ENCODE results near the gene A2M.

The A2M gene

GRCh38 chr12:9066183-9066623 lies 49.5 kb downstream of the A2M start:
- Histone ChIP-seq H2BK12ac (ENCODE audit: low read length) (no peak overlapping the region), H3K23ac (ENCODE audit: low read length) (no peak overlapping the region), H2BK5ac (ENCODE audit: low read depth, low read length, poor library complexity) (no peak overlapping the region), H3K27ac (ENCODE audit: low read depth, low read length) (no peak overlapping the region), H3K79me1 (ENCODE audit: low read length) (peaks cover 12% of the 10 kb centered on the region), H2AK5ac (ENCODE audit: low read length) (no peak overlapping the region), H3K4ac (ENCODE audit: low read depth, low read length) (no peak overlapping the region), H3K4me1 (ENCODE audit: control insufficient read depth in 1 of 2, insufficient read depth in 2 of 2, low read length in 2 of 2) (peaks cover 5% of the 10 kb centered on the region in 2 experiments), H3K27me3 (ENCODE audit: insufficient read depth, low read length) (no peaks in the 10 kb centered on the region), H3K18ac (ENCODE audit: low read length) (no peak overlapping the region), H3K14ac (ENCODE audit: low read length) (no peak overlapping the region), H2AFZ (ENCODE audit: insufficient read depth, low read length, poor library complexity) (no peak overlapping the region), H3K9me3 (ENCODE audit: insufficient read depth, low read depth, low read length) (no peaks in the 10 kb centered on the region), H3K9ac (ENCODE audit: low read length) (no peak overlapping the region), H4K12ac (ENCODE audit: low read depth, low read length) (no peak overlapping the region), H2BK120ac (ENCODE audit: insufficient read depth, low read length, poor library complexity) (no peak overlapping the region), H3K36me3 (ENCODE audit: control insufficient read depth in 1 of 2, insufficient read depth in 2 of 2, low read length in 2 of 2) (no peaks in the 10 kb centered on the region), H3K4me3 (ENCODE audit: low read depth, low read length) (no peak overlapping the region), H4K8ac (ENCODE audit: low read depth, low read length) (no peak overlapping the region), H3K79me2 (ENCODE audit: control insufficient read depth, insufficient read depth, low read length, poor library complexity) (peaks cover 10% of the 10 kb centered on the region), H4K91ac (ENCODE audit: low read depth, low read length) (no peak overlapping the region), H3K4me2 (ENCODE audit: low read length) (no peak overlapping the region)
- WGBS (ENCODE audit: extremely low coverage, insufficient coverage, insufficient read length), result no CpG with 5 or more reads among the region's 9 CpGs
- no peak for DNase-seq

DNA sequence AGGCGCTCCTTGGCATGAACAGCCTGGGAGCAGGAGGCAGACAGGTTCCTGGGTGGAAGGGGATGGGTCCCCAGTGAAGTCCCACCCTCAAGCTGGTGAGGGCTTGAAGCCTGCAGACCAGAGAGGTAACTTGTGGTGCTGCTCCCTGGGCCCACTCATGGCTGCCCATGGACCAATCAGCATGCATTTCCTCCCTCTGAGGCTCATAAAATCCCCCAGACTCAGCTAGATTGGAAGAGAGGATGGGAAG lies 50.2 kb downstream of the A2M start:
- H3K36me3 ChIP-seq (ENCODE audit: control insufficient read depth in 1 of 2, insufficient read depth in 2 of 2, low read length in 2 of 2), result no peaks in the 10 kb centered on the region
- H3K4ac ChIP-seq (ENCODE audit: low read depth, low read length), result peak overlapping the region; percentile 26
- no peak overlapping the region for H2BK5ac ChIP-seq (ENCODE audit: low read depth, low read length, poor library complexity)
- no CpG with 5 or more reads among the region's 1 CpG for WGBS (ENCODE audit: extremely low coverage, insufficient coverage, insufficient read length)
- peak overlapping the region; percentile 29 for H2BK120ac ChIP-seq (ENCODE audit: insufficient read depth, low read length, poor library complexity)
- H2AFZ ChIP-seq (ENCODE audit: insufficient read depth, low read length, poor library complexity), result peak overlapping the region; percentile 86
- H3K23ac ChIP-seq (ENCODE audit: low read length), result no peak overlapping the region
- H2AK5ac ChIP-seq (ENCODE audit: low read length), result peak overlapping the region; percentile 59
- H3K14ac ChIP-seq (ENCODE audit: low read length), result peak overlapping the region; percentile 89
- peak overlapping the region; percentile 92 for H3K18ac ChIP-seq (ENCODE audit: low read length)
- peak overlapping the region; percentile 24 for H3K27ac ChIP-seq (ENCODE audit: low read depth, low read length)
- H4K8ac ChIP-seq (ENCODE audit: low read depth, low read length), result peak overlapping the region; percentile 95
- H3K4me1 ChIP-seq (ENCODE audit: control insufficient read depth in 1 of 2, insufficient read depth in 2 of 2, low read length in 2 of 2), result peaks cover 5% of the 10 kb centered on the region in 2 experiments
- H3K79me2 ChIP-seq (ENCODE audit: control insufficient read depth, insufficient read depth, low read length, poor library complexity), result peaks cover 10% of the 10 kb centered on the region
- peak overlapping the region; percentile 66 for H3K4me2 ChIP-seq (ENCODE audit: low read length)
- no peak overlapping the region for H2BK12ac ChIP-seq (ENCODE audit: low read length)
- peaks cover 12% of the 10 kb centered on the region for H3K79me1 ChIP-seq (ENCODE audit: low read length)
- no peaks in the 10 kb centered on the region for H3K27me3 ChIP-seq (ENCODE audit: insufficient read depth, low read length)
- peak overlapping the region; percentile 93 for H4K12ac ChIP-seq (ENCODE audit: low read depth, low read length)
- no peak for DNase-seq
- no peak overlapping the region for H3K9ac ChIP-seq (ENCODE audit: low read length)
- H3K9me3 ChIP-seq (ENCODE audit: insufficient read depth, low read depth, low read length), result no peaks in the 10 kb centered on the region
- peak overlapping the region; percentile 62 for H3K4me3 ChIP-seq (ENCODE audit: low read depth, low read length)
- peak overlapping the region; percentile 84 for H4K91ac ChIP-seq (ENCODE audit: low read depth, low read length)

- H3K4me3 ChIP-seq (ENCODE audit: low read depth, low read length), result peak overlapping the region; percentile 82
- H3K36me3 ChIP-seq (ENCODE audit: control insufficient read depth in 1 of 2, insufficient read depth in 2 of 2, low read length in 2 of 2), result no peaks in the 10 kb centered on the region
- H4K12ac ChIP-seq (ENCODE audit: low read depth, low read length), result peak overlapping the region; percentile 98
- H2AFZ ChIP-seq (ENCODE audit: insufficient read depth, low read length, poor library complexity), result peak overlapping the region; percentile 98
- H3K27me3 ChIP-seq (ENCODE audit: insufficient read depth, low read length), result no peaks in the 10 kb centered on the region
- H4K8ac ChIP-seq (ENCODE audit: low read depth, low read length), result peak overlapping the region; percentile 98
- H4K91ac ChIP-seq (ENCODE audit: low read depth, low read length), result peak overlapping the region; percentile 93
- H2BK120ac ChIP-seq (ENCODE audit: insufficient read depth, low read length, poor library complexity), result peak overlapping the region; percentile 65
- WGBS (ENCODE audit: extremely low coverage, insufficient coverage, insufficient read length), result no CpG with 5 or more reads among the region's 45 CpGs
- H3K14ac ChIP-seq (ENCODE audit: low read length), result peak overlapping the region; percentile 98
- no peaks in the 10 kb centered on the region for H3K9me3 ChIP-seq (ENCODE audit: insufficient read depth, low read depth, low read length)
- H3K9ac ChIP-seq (ENCODE audit: low read length), result peak overlapping the region; percentile 71
- H2AK5ac ChIP-seq (ENCODE audit: low read length), result peak overlapping the region; percentile 78
- peak overlapping the region; percentile 94 for H3K27ac ChIP-seq (ENCODE audit: low read depth, low read length)
- peak overlapping the region; percentile 56 for H3K4ac ChIP-seq (ENCODE audit: low read depth, low read length)
- peaks cover 12% of the 10 kb centered on the region for H3K79me1 ChIP-seq (ENCODE audit: low read length)
- peaks cover 10% of the 10 kb centered on the region for H3K79me2 ChIP-seq (ENCODE audit: control insufficient read depth, insufficient read depth, low read length, poor library complexity)
- H3K23ac ChIP-seq (ENCODE audit: low read length), result no peak overlapping the region
- H2BK12ac ChIP-seq (ENCODE audit: low read length), result no peak overlapping the region
- H3K18ac ChIP-seq (ENCODE audit: low read length), result peak overlapping the region; percentile 99
- peak; percentile 79 to 80 for DNase-seq
- peak overlapping the region; percentile 82 for H3K4me2 ChIP-seq (ENCODE audit: low read length)
- peak overlapping the region; percentile 94 for H2BK5ac ChIP-seq (ENCODE audit: low read depth, low read length, poor library complexity)
- peaks cover 5% of the 10 kb centered on the region in 2 experiments for H3K4me1 ChIP-seq (ENCODE audit: control insufficient read depth in 1 of 2, insufficient read depth in 2 of 2, low read length in 2 of 2)
Observed at GRCh38 chr12:9064815-9065606, 50.7 kb downstream of the A2M start.

DNA sequence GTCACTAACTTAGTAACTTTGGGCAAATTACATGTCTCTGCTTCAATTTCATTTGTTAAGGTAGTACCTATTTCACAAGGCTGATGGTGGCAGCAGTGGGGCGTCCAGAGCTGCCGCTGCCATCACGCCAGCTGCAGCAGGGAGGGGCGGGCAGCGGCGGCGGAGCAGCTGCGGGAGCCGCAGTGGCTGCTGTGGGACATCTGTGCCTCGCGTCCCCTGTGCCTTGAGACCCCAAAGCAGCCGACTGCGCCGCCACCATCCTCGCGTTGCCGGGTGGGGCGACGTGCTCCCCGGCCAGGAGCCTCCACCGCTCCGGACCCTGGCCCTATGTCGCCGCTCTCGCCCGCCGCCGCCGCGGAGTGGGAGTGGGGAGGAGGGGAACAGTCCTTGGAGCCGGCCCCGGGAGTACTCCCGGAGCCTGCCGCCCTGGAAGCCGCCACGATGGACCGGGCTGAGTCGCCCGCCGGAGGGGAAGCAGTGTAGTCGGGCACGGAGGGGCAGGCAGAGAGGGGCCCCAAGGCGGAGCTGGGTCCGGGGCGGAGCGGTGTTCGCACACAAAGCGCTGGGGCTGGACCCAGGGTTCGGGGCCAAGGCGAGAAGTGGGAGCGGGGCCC lies 51.4 kb downstream of the A2M start:
- Histone ChIP-seq H3K9me3 (ENCODE audit: insufficient read depth, low read depth, low read length) (no peaks in the 10 kb centered on the region), H3K27ac (ENCODE audit: low read depth, low read length) (peak overlapping the region; percentile 94), H2BK120ac (ENCODE audit: insufficient read depth, low read length, poor library complexity) (peak overlapping the region; percentile 65), H3K4me1 (ENCODE audit: control insufficient read depth in 1 of 2, insufficient read depth in 2 of 2, low read length in 2 of 2) (peaks cover 5% of the 10 kb centered on the region in 2 experiments), H4K12ac (ENCODE audit: low read depth, low read length) (peak overlapping the region; percentile 98), H4K91ac (ENCODE audit: low read depth, low read length) (peak overlapping the region; percentile 93), H4K8ac (ENCODE audit: low read depth, low read length) (peak overlapping the region; percentile 98), H3K4ac (ENCODE audit: low read depth, low read length) (peak overlapping the region; percentile 56), H2AK5ac (ENCODE audit: low read length) (peak overlapping the region; percentile 78), H3K18ac (ENCODE audit: low read length) (peak overlapping the region; percentile 99), H3K14ac (ENCODE audit: low read length) (peak overlapping the region; percentile 98), H3K4me3 (ENCODE audit: low read depth, low read length) (peak overlapping the region; percentile 82), H3K36me3 (ENCODE audit: control insufficient read depth in 1 of 2, insufficient read depth in 2 of 2, low read length in 2 of 2) (no peaks in the 10 kb centered on the region), H2AFZ (ENCODE audit: insufficient read depth, low read length, poor library complexity) (peak overlapping the region; percentile 98), H3K23ac (ENCODE audit: low read length) (no peak overlapping the region), H3K9ac (ENCODE audit: low read length) (peak overlapping the region; percentile 71), H3K4me2 (ENCODE audit: low read length) (peak overlapping the region; percentile 82), H3K79me2 (ENCODE audit: control insufficient read depth, insufficient read depth, low read length, poor library complexity) (peaks cover 10% of the 10 kb centered on the region), H2BK5ac (ENCODE audit: low read depth, low read length, poor library complexity) (peak overlapping the region; percentile 94), H2BK12ac (ENCODE audit: low read length) (peak overlapping the region; percentile 56), H3K27me3 (ENCODE audit: insufficient read depth, low read length) (no peaks in the 10 kb centered on the region), H3K79me1 (ENCODE audit: low read length) (peaks cover 12% of the 10 kb centered on the region)
- DNase-seq, result peak; percentile 57 to 67
- no CpG with 5 or more reads among the region's 51 CpGs for whole genome bisulfite sequencing (ENCODE audit: extremely low coverage, insufficient coverage, insufficient read length)
